ENCODE results near the gene ANGPT4. TPM values are rescaled to one million over a fixed set of nuclear protein-coding genes. Genes with fewer than 3 reads are reported as not detected.

Gene ANGPT4
- total RNA-seq, 1 donor: not detected

DNA sequence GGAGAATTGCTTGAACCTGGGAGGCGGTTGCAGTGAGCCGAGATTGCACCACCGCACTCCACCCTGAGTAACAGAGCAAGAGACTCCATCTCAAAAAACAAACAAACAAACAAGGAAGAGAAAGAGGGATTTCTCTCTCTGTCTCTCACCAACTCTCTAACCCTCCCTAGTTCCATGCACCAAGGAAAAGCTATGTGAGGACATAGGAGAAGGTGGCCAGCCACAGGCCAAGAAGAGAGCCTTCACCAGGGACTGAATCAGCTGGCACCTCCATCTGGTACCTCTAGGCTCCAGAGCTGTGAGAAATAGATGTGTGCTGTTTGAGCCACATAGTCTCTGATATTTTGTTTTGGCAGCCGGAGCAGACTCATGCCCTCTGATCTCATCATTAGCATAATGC lies 91.6 kb downstream of the ANGPT4 start:
- TF ChIP-seq, protein P1, sequence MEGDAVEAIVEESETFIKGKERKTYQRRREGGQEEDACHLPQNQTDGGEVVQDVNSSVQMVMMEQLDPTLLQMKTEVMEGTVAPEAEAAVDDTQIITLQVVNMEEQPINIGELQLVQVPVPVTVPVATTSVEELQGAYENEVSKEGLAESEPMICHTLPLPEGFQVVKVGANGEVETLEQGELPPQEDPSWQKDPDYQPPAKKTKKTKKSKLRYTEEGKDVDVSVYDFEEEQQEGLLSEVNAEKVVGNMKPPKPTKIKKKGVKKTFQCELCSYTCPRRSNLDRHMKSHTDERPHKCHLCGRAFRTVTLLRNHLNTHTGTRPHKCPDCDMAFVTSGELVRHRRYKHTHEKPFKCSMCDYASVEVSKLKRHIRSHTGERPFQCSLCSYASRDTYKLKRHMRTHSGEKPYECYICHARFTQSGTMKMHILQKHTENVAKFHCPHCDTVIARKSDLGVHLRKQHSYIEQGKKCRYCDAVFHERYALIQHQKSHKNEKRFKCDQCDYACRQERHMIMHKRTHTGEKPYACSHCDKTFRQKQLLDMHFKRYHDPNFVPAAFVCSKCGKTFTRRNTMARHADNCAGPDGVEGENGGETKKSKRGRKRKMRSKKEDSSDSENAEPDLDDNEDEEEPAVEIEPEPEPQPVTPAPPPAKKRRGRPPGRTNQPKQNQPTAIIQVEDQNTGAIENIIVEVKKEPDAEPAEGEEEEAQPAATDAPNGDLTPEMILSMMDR (IDR thresholded peaks at IDR 0.05; ENCODE audit: insufficient read depth, low read length): no peak
- DNase-seq (ENCODE audit: low read depth): no peak
- H3K4me3 ChIP-seq (ENCODE audit: low read depth, low read length): no peak overlapping the region

DNA sequence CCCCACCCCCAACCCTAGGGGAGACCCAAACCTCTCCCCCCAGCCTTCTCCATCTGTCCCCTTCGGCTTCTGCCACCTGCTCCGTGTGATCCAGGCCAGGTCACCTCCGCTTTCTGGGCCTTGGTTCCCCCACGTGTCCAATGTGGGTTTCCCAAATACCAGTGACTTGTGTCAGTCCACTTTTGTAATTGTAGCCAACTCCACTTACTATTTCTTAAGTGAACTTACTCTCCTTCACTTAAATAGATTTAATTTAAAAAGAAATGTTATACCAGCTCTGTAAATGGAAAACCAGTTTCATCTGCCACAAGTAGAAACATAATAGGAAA lies 92.6 kb downstream of the ANGPT4 start:
- TF ChIP-seq, protein P1 (IDR thresholded peaks at IDR 0.05; ENCODE audit: insufficient read depth, low read length): no peak
- no peak for DNase-seq (ENCODE audit: low read depth)

DNA sequence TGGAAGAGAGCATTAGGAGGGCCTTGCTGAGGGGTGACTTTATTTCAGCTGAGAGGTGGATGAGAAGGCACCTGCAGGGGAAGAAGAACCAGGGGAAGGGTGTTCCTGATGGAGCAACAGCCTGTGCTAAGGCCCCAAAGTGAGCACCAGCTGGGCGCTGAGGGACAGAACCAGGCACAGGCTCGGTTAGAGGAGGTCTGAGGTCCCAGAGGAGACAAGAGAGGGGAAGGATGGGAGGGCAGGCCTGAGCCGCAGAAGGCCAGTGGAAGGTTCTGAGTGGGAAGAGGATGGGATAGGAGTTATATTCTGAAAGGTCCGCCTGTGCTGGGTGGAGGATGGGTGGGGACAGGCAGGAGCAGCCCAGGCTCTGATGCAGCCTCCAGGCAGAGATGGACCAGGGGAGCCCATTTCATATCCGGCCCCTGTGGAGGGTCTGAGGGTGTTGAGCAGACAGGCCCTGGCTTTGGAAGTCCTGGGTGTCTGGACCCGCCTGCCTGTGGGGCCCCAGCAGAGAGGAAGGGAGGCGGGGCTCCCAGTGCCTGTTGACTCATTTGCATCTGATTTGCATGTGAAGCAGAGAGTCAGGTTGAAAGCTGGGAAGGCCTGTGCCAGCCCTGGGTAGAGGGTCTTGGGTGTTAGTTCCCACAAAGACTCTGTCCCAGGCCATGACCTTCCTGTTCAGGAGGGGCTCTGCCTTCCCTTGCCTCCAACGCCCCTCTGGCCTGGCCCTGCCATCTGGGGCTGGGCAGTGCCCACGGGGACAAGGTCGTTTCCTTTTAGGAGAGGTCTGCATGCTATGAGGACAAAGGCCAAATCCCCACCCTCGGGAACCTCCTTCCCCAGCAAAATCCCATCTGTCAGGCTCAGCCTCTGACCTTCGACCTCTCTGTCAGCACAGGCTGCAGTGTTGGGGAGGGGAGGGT lies 93.2 kb downstream of the ANGPT4 start:
- no peak for DNase-seq (ENCODE audit: low read depth)
- TF ChIP-seq, protein P1 (IDR thresholded peaks at IDR 0.05; ENCODE audit: insufficient read depth, low read length): no peak
- H3K4me3 ChIP-seq (ENCODE audit: low read depth, low read length): no peak overlapping the region

More for the DNA sequence above, 92.6 kb downstream of the ANGPT4 start:
- no peak overlapping the region for H3K4me3 ChIP-seq (ENCODE audit: low read depth, low read length)

DNA sequence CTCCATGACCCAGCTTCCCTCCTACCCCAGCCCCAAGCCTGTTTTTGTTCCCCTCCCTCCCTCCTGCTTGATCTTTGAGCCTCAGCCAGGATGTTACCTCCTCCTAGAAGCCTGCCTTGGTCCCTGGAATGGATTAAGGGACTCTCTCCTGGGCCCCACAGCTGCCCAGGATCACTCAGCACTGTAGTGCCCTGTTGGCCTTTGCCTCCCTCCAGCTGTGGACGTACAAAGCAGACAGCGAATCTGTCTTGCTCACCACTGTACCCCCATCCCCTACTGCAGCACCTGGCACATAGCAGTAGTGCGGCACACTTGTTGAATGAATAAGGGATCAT lies 94.4 kb downstream of the ANGPT4 start:
- H3K4me3 ChIP-seq (ENCODE audit: low read depth, low read length): no peak overlapping the region
- TF ChIP-seq, protein P1 (IDR thresholded peaks at IDR 0.05; ENCODE audit: insufficient read depth, low read length): no peak
- no peak for DNase-seq (ENCODE audit: low read depth)

DNA sequence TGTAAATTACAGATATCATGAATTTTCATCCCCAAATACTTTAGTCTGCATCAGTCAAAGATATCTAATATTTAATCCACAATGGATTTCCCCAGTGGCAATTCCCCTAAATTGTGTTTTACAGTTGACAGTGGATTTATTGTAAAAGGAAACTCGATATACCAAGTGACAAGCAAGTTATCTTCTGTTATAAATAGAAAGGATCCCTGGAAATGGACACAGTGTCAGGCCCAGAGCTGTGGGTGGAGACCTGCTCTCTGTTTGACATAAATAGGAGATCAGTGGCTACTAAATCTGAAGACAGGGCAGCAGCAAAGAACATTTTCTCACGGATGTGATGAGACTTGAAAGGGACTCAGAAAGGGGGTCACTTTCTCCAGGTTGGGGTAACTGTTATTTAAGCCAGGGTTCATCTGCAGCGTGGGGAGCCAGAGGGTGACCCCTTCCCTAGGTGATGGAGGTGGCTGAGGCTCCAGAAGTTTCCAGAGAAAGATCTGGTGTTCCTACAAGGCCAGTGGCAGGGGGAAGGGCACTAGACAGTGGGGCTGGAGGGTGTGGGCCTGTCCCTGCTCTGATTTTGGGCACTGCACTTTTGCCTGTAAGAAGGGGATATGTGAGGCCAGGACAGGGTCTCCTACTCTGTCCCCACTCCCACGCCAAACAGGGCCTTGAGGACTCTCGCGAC lies 94.9 kb downstream of the ANGPT4 start:
- no peak for DNase-seq (ENCODE audit: low read depth)
- TF ChIP-seq, protein P1 (IDR thresholded peaks at IDR 0.05; ENCODE audit: insufficient read depth, low read length): no peak
- H3K4me3 ChIP-seq (ENCODE audit: low read depth, low read length): no peak overlapping the region

DNA sequence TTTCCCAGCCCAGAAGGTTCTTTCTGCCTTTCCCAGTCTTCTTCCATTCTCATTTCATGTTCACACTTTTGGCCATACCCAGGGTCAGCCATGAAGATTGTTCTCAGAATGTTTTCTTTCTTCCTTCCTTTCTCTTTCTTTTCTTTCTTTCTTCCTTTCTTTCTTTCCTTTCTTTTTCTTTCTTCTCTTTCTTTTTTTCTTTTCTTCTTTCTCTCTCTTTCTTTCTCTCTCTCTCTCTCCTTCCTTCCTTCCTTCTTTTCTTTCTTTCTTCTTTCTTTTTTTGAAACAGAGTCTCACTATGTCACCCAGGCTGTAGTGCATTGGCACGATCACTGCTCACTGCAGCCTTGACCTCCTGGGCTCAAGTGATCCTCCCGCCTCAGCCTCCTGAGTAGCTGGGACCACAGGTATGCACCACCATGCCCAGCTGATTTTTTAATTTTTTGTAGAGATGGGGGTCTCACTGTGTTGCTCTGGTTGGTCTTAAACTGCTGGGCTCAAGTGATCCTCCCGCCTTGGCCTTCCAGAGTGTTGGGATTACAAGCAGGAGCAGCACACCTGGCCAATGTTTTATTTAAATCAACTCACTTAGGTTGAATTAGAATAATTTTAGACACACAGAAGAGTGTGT lies 95.7 kb downstream of the ANGPT4 start:
- TF ChIP-seq, protein P1 (IDR thresholded peaks at IDR 0.05; ENCODE audit: insufficient read depth, low read length): no peak
- no peak for DNase-seq (ENCODE audit: low read depth)

More for the DNA sequence above, 95.7 kb downstream of the ANGPT4 start:
- no peak overlapping the region for H3K4me3 ChIP-seq (ENCODE audit: low read depth, low read length)

Other genes starting within 250 kb of the ANGPT4 start
- gene SCRT2, start 240.5 kb downstream of the ANGPT4 start, total RNA-seq (ENCODE audit: low replicate concordance): not detected in 2 replicates
- gene SLC52A3, start 147.8 kb downstream of the ANGPT4 start, total RNA-seq (ENCODE audit: low replicate concordance): not detected in 2 replicates
- gene FAM110A, start 82.6 kb downstream of the ANGPT4 start, total RNA-seq (ENCODE audit: low replicate concordance): 5.4 and 5.5 TPM in 2 replicates
- not detected in 2 replicates for gene RSPO4, start 86.0 kb upstream of the ANGPT4 start, total RNA-seq (ENCODE audit: low replicate concordance)
- gene PSMF1, start 202.3 kb upstream of the ANGPT4 start, total RNA-seq (ENCODE audit: low replicate concordance): 62.1 and 142 TPM in 2 replicates